GM18858 (cell line): ENCODE results near the gene SLC16A10.
A peak's percentile ranks its signal among the peaks of the same experiment; 100 is the strongest.

ENCODE experiments used
- ATAC-seq: cut with Tn5 transposase; IDR thresholded peaks from one replicate; pipeline ENCODE4 v1.9.1; 2021; ENCODE audit not compliant: unreplicated experiment

Gene SLC16A10

GRCh38 chr6:111256646-111257045 is 169.3 kb downstream of the SLC16A10 start:
- no peak for ATAC-seq

- no peak for ATAC-seq
Measured at GRCh38 chr6:111258010-111258409, 170.7 kb downstream of the SLC16A10 start.

- ATAC-seq: no peak
Measured at GRCh38 chr6:111258615-111259088, 171.3 kb downstream of the SLC16A10 start.

GRCh38 chr6:111259089-111259831 is 172.0 kb downstream of the SLC16A10 start:
- peak; percentile 97 for ATAC-seq

- no peak for ATAC-seq
Measured at GRCh38 chr6:111260570-111261298, 173.4 kb downstream of the SLC16A10 start.

- ATAC-seq: no peak
Measured at GRCh38 chr6:111263837-111264236, 176.5 kb downstream of the SLC16A10 start.

- no peak for ATAC-seq
Measured at GRCh38 chr6:111265842-111266241, 178.5 kb downstream of the SLC16A10 start.

- ATAC-seq: no peak
Measured at GRCh38 chr6:111266276-111266675, 179.0 kb downstream of the SLC16A10 start.

- no peak for ATAC-seq
Measured at GRCh38 chr6:111267764-111268333, 180.5 kb downstream of the SLC16A10 start.

GRCh38 chr6:111269401-111269970 is 182.2 kb downstream of the SLC16A10 start:
- ATAC-seq: no peak

GRCh38 chr6:111270121-111270520 is 182.8 kb downstream of the SLC16A10 start:
- no peak for ATAC-seq

GRCh38 chr6:111274593-111275217 is 187.4 kb downstream of the SLC16A10 start:
- ATAC-seq: no peak

GRCh38 chr6:111276335-111276734 is 189.0 kb downstream of the SLC16A10 start:
- no peak for ATAC-seq

- no peak for ATAC-seq
Measured at GRCh38 chr6:111276736-111277135, 189.4 kb downstream of the SLC16A10 start.

GRCh38 chr6:111277819-111278218 is 190.5 kb downstream of the SLC16A10 start:
- ATAC-seq: no peak

GRCh38 chr6:111278731-111279130 is 191.4 kb downstream of the SLC16A10 start:
- ATAC-seq: no peak

- ATAC-seq: no peak
Measured at GRCh38 chr6:111280445-111280955, 193.2 kb downstream of the SLC16A10 start.
